IMR-90 (cell line): Measurements from ENCODE around the gene RABGAP1. TPM values are rescaled to one million over a fixed set of nuclear protein-coding genes. Genes with fewer than 3 reads are reported as not detected.

Source experiments
- ATAC-seq: fragments of 200-7000 bp; cut with Tn5 transposase; 2 replicates; pipeline ENCODE4 v1.9.1; 2020; ENCODE audit warnings: low read depth, mild to moderate bottlenecking, moderate library complexity
- BruUV-seq: library from RNA; stranded (reverse); fragments of 400-500 nt; replicated peaks from 2 replicates; lab custom pipeline; 2021; lab: Mats Ljungman, UMichigan
- CTCF ChIA-PET: fragments of 300-600 bp; formaldehyde crosslinking; extraction: SDS; loops from one replicate; lab custom pipeline; 2021; ENCODE audit warnings: antibody characterized with exemption; lab: Yijun Ruan, JAX
- POLR2A ChIA-PET: fragments of 300-600 bp; sonication (Branson Sonifier 250); formaldehyde crosslinking; loops from one replicate; lab custom pipeline; 2022; ENCODE audit warnings: antibody characterized with exemption; ENCODE audit not compliant: unreplicated experiment; lab: Charles Lee
- DNase-seq: peaks from one replicate; pipeline ENCODE4 v3.0.0; 2013
- H2AFZ ChIP-seq: replicated peaks from 2 replicates; pipeline ENCODE3; 2013; ENCODE audit warnings: low read length, mild to moderate bottlenecking; ENCODE audit not compliant: poor library complexity
- H2AK5ac ChIP-seq: 2 replicates; pipeline ENCODE4 v1.6.1; 2013; ENCODE audit warnings: low read depth, low read length, inconsistent platforms
- H2AK9ac ChIP-seq: replicated peaks from 2 replicates; pipeline ENCODE3; 2013; ENCODE audit warnings: mild to moderate bottlenecking, low read depth, low read length, moderate library complexity; ENCODE audit not compliant: poor library complexity
- H2BK120ac ChIP-seq: 2 replicates; pipeline ENCODE4 v1.6.1; 2013; ENCODE audit warnings: low read depth, low read length, inconsistent platforms
- H2BK15ac ChIP-seq: 3 replicates; pipeline ENCODE4 v1.6.1; 2013; ENCODE audit warnings: low read depth, low read length, inconsistent platforms
- H2BK20ac ChIP-seq: 2 replicates; pipeline ENCODE4 v1.6.1; 2013; ENCODE audit warnings: low read depth, mild to moderate bottlenecking, inconsistent platforms, low read length, moderate library complexity
- H2BK5ac ChIP-seq: 2 replicates; pipeline ENCODE4 v1.6.1; 2013; ENCODE audit warnings: mild to moderate bottlenecking, low read depth, low read length, inconsistent platforms; ENCODE audit not compliant: poor library complexity, severe bottlenecking
- H3K14ac ChIP-seq: replicated peaks from 2 replicates; pipeline ENCODE4 v1.6.1; 2013; ENCODE audit warnings: low read depth, low read length, inconsistent platforms
- H3K18ac ChIP-seq: 2 replicates; pipeline ENCODE4 v1.6.1; 2013; ENCODE audit warnings: low read depth, low read length, control low read depth
- H3K23ac ChIP-seq: 2 replicates; pipeline ENCODE4 v1.6.1; 2013; ENCODE audit warnings: low read depth, low read length, inconsistent platforms
- H3K27ac ChIP-seq: 2 replicates; pipeline ENCODE4 v1.5.1; 2013; ENCODE audit warnings: mild to moderate bottlenecking, control low read depth, low read length; ENCODE audit not compliant: insufficient read depth
- H3K27me3 ChIP-seq: 2 replicates; pipeline ENCODE4 v1.6.1; 2013; ENCODE audit warnings: low read length; ENCODE audit not compliant: control insufficient read depth, insufficient read depth
- H3K36me3 ChIP-seq: 2 replicates; pipeline ENCODE4 v1.6.1; 2013; ENCODE audit warnings: low read length, mixed read lengths; ENCODE audit not compliant: control insufficient read depth, insufficient read depth
- H3K4ac ChIP-seq: 2 replicates; pipeline ENCODE4 v1.6.1; 2013; ENCODE audit warnings: low read depth, low read length, inconsistent platforms
- H3K4me1 ChIP-seq: 2 replicates; pipeline ENCODE4 v1.6.1; 2013; ENCODE audit warnings: low read length, mixed read lengths; ENCODE audit not compliant: control insufficient read depth, insufficient read depth
- H3K4me2 ChIP-seq: 2 replicates; pipeline ENCODE4 v1.6.1; 2013; ENCODE audit warnings: low read depth, mild to moderate bottlenecking, control low read depth, low read length, moderate library complexity
- H3K4me3 ChIP-seq: 2 replicates; pipeline ENCODE4 v1.5.1; 2013; ENCODE audit warnings: low read depth, mild to moderate bottlenecking, control low read depth, low read length, moderate library complexity; ENCODE audit not compliant: insufficient read depth
- H3K56ac ChIP-seq: 2 replicates; pipeline ENCODE4 v1.6.1; 2013; ENCODE audit warnings: low read length, inconsistent platforms; ENCODE audit not compliant: insufficient read depth; ENCODE audit errors: extremely low read depth
- H3K79me1 ChIP-seq, 2 experiments: 2 replicates each; pipeline ENCODE4 v1.6.1; 2013; ENCODE audit warnings: low read length in 2 of 2, inconsistent platforms in 1 of 2, low read depth in 1 of 2
- H3K9ac ChIP-seq: 2 replicates; pipeline ENCODE4 v1.6.1; 2013; ENCODE audit warnings: low read depth, low read length, control low read depth
- H3K9me1 ChIP-seq: 2 replicates; pipeline ENCODE4 v1.6.1; 2013; ENCODE audit warnings: low read length, inconsistent platforms; ENCODE audit not compliant: insufficient read depth
- H3K9me3 ChIP-seq: 2 replicates; pipeline ENCODE4 v1.6.1; 2013; ENCODE audit warnings: low read length; ENCODE audit not compliant: control insufficient read depth, insufficient read depth
- H4K20me1 ChIP-seq: 2 replicates; pipeline ENCODE4 v1.6.1; 2013; ENCODE audit warnings: low read length, inconsistent platforms; ENCODE audit not compliant: insufficient read depth
- H4K5ac ChIP-seq: 2 replicates; pipeline ENCODE4 v1.6.1; 2013; ENCODE audit warnings: mild to moderate bottlenecking, low read depth, low read length, control low read depth
- H4K8ac ChIP-seq, 2 experiments: 2 replicates each; pipeline ENCODE4 v1.6.1; 2013; ENCODE audit warnings: low read depth in 2 of 2, low read length in 2 of 2, control low read depth in 1 of 2, inconsistent platforms in 1 of 2
- H4K91ac ChIP-seq: 2 replicates; pipeline ENCODE4 v1.6.1; 2013; ENCODE audit warnings: low read depth, low read length, inconsistent platforms; ENCODE audit not compliant: insufficient read depth
- BHLHE40 ChIP-seq: fragments of 150-350 bp; IDR thresholded peaks from 2 replicates; pipeline ENCODE4 v1.6.1; 2016; ENCODE audit warnings: mild to moderate bottlenecking, low read depth, low read length
- CEBPB ChIP-seq: IDR thresholded peaks from 2 replicates; pipeline ENCODE4 v1.6.1; 2012; ENCODE audit warnings: low read depth, low read length, improper control_type of control experiment
- CHD1 ChIP-seq: IDR thresholded peaks from 2 replicates; pipeline ENCODE4 v1.6.1; 2012; ENCODE audit warnings: low read depth, low read length, improper control_type of control experiment
- CTCF ChIP-seq: conservative IDR thresholded peaks from 2 replicates; pipeline ENCODE4 v1.5.1; 2012; ENCODE audit warnings: mild to moderate bottlenecking, low read depth, low read length, improper control_type of control experiment
- ELK1 ChIP-seq: fragments of 150-350 bp; IDR thresholded peaks from 2 replicates; pipeline ENCODE4 v1.6.1; 2016; ENCODE audit warnings: low read depth, mild to moderate bottlenecking, low read length, moderate library complexity, borderline replicate concordance
- MXI1 ChIP-seq: IDR thresholded peaks from 2 replicates; pipeline ENCODE4 v1.6.1; 2012; ENCODE audit warnings: low read depth, mild to moderate bottlenecking, low read length, moderate library complexity, borderline replicate concordance
- NFE2L2 ChIP-seq: fragments of 150-350 bp; IDR thresholded peaks from 2 replicates; pipeline ENCODE4 v1.6.1; 2016; ENCODE audit warnings: low read depth, mild to moderate bottlenecking, low read length
- POLR2A ChIP-seq: IDR thresholded peaks from 2 replicates; pipeline ENCODE4 v1.6.1; 2012; ENCODE audit warnings: mild to moderate bottlenecking, low read depth, low read length
- USF2 ChIP-seq: fragments of 150-350 bp; IDR thresholded peaks from 2 replicates; pipeline ENCODE4 v1.6.1; 2017; ENCODE audit warnings: mild to moderate bottlenecking, antibody characterized with exemption, low read length, low read depth
- WGBS, 2 experiments: methylation state at CpG; one replicate each; pipeline versions ENCODE4 v1.1.5 to v1.1.7; 2013; ENCODE audit warnings: missing lambda C conversion rate in 2 of 2; ENCODE audit not compliant: insufficient read length in 1 of 2; ENCODE audit errors: extremely low coverage in 2 of 2; 5-methylcytosine and 5-hydroxymethylcytosine counted together
- dilution Hi-C: fragments of 300-500 bp; cut with HindIII; formaldehyde crosslinking; loops from one replicate; pipeline ENCODE4 v1.14.3; 2018; ENCODE audit warnings: low sequenced_read_pairs; ENCODE audit not compliant: unreplicated experiment
- in situ Hi-C: fragments of 300-500 bp; cut with MboI; formaldehyde crosslinking; loops from 3 replicates; pipeline ENCODE4 v1.14.3; 2019; ENCODE audit warnings: low sequenced_read_pairs, inconsistent platforms, mixed read lengths
- intact Hi-C: fragments of 100-400 bp; cut with micrococcal nuclease; formaldehyde crosslinking; loops from 2 replicates; pipeline ENCODE4 v1.10.0; 2022
- polyA plus RNA-seq, 3 experiments: library from polyadenylated mRNA; depleted of rRNA; stranded (reverse); fragments of >200 nt; gene quantifications; 2 replicates each; pipeline ENCODE4 v1.2.3, GENCODE V29; 2012; ENCODE audit warnings: low replicate concordance in 1 of 3
- total RNA-seq: library from RNA; depleted of rRNA; stranded (reverse); fragments of >200 nt; gene quantifications from 2 replicates; pipeline ENCODE4 v1.2.3, GENCODE V29; 2012

RABGAP1 gene
- total and polyA plus RNA-seq, 2 of the 4 experiments (the other 2 are of a cell fraction), result 20.0 to 53.9 TPM

- no CpG with 5 or more reads among the region's 2 CpGs for WGBS, 2 experiments
- H3K4me2 ChIP-seq, result no peak overlapping the region
- H3K4ac ChIP-seq, result no peak overlapping the region
- DNase-seq (no peak), ATAC-seq (no peak)
- no peak overlapping the region; the same call in 1 of the 2 replicates for H3K14ac ChIP-seq
- 0 out of 2 replicates have a peak overlapping the region, but pooled peaks have one; percentile 46 for H2BK20ac ChIP-seq
- TF ChIP-seq ELK1 (no peak), MXI1 (no peak), CTCF (no peak), USF2 (no peak), POLR2A (no peak), BHLHE40 (no peak), CHD1 (no peak), NFE2L2 (no peak), CEBPB (no peak)
- no peak overlapping the region for H2AK9ac ChIP-seq
- dilution Hi-C loops (no loop called here), intact Hi-C loops (no loop called here), in situ Hi-C loops (no loop called here)
- H3K27me3 ChIP-seq, result no peaks in the 10 kb centered on the region
- H3K4me1 ChIP-seq, result peaks cover 12% of the 10 kb centered on the region
- H2BK120ac ChIP-seq, result no peak overlapping the region
- no peak overlapping the region for H3K56ac ChIP-seq
- no peak overlapping the region for H3K18ac ChIP-seq
- no peak overlapping the region for H3K23ac ChIP-seq
- no TSS peak for BruUV-seq
- no peak overlapping the region for H3K27ac ChIP-seq
- no peaks in the 10 kb centered on the region for H3K9me3 ChIP-seq
- peaks cover 11% of the 10 kb centered on the region for H3K9me1 ChIP-seq
- no peak overlapping the region for H4K8ac ChIP-seq
- H2AK5ac ChIP-seq, result peak overlapping the region; percentile 49; the same call in 1 of the 2 replicates
- H3K9ac ChIP-seq, result no peak overlapping the region
- peaks cover 14% of the 10 kb centered on the region for H3K36me3 ChIP-seq
- no peak overlapping the region for H3K4me3 ChIP-seq
- ChIA-PET CTCF (interaction anchor here (0.5 to 0.6 kb wide), 3 partner anchors 23 to 473 kb away, joined by 3 read pairs; no protein-coding TSS in a partner anchor), POLR2A (no interaction called here)
- no peak overlapping the region for H2AFZ ChIP-seq
- no peak overlapping the region for H4K91ac ChIP-seq
- peaks cover 0 to 18% of the 10 kb centered on the region in 2 experiments; a peak in 2 of 4 replicates for H3K79me1 ChIP-seq
- H2BK15ac ChIP-seq, result no peak overlapping the region
- H4K5ac ChIP-seq, result no peak overlapping the region
- H4K20me1 ChIP-seq, result peaks cover 4% of the 10 kb centered on the region; the same call in 1 of the 2 replicates
- no peak overlapping the region for H2BK5ac ChIP-seq
Observed at GRCh38 chr9:123072407-123072995, 131.7 kb downstream of the RABGAP1 start.
